Islet precursor cell (in vitro differentiated cells): ENCODE results near the gene BPIFB6.

ENCODE experiments used
- DNase-seq: peaks from one replicate; pipeline ENCODE4 v3.0.0-alpha.2; 2018

The BPIFB6 gene, protein sequence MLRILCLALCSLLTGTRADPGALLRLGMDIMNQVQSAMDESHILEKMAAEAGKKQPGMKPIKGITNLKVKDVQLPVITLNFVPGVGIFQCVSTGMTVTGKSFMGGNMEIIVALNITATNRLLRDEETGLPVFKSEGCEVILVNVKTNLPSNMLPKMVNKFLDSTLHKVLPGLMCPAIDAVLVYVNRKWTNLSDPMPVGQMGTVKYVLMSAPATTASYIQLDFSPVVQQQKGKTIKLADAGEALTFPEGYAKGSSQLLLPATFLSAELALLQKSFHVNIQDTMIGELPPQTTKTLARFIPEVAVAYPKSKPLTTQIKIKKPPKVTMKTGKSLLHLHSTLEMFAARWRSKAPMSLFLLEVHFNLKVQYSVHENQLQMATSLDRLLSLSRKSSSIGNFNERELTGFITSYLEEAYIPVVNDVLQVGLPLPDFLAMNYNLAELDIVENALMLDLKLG

GRCh38 chr20:33031531-33031930 is at the start of gene BPIFB6:
Gene BPIFB6 (plus strand): TSS chr20:33031648. CDS start chr20:33031648, 0 bp downstream.
- DNase-seq = no peak

GRCh38 chr20:32982617-32983458 is 48.6 kb upstream of the BPIFB6 start:
- no peak for DNase-seq

DNA sequence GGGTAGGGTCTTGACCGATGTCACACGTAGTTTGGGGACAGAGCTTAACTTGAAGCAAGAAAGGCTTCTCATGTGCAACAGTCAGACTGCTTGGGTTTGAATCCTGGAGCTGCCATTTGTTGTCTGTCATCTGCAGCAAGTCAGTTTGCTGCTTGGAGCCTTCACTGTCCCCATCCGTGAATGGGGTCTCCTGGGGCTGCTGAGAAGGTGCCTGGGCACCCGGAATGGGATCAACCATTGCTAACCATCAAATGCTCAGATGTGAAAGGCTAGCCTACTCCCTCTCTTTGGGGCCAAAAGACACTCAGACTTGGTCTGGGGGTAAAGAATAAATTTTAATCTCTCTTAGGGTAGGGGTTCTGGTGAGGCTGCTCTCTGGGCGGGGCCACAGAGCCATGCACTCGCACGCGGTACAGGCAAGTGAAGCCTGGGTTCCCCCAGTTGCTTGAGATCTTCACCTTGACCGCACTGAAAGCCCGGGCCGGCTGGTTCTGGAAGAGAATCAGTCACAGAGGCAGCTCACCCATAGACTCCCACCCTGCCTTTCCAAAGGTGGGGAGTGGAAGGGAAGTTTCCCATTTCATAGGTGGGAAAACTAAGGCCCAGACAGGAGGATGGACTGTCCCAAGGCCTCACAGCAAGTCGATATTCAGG is 47.9 kb upstream of the BPIFB6 start:
- DNase-seq = no peak

- DNase-seq = no peak
These were observed 47.3 kb upstream of the BPIFB6 start for GRCh38 chr20:32984196-32984595.

DNA sequence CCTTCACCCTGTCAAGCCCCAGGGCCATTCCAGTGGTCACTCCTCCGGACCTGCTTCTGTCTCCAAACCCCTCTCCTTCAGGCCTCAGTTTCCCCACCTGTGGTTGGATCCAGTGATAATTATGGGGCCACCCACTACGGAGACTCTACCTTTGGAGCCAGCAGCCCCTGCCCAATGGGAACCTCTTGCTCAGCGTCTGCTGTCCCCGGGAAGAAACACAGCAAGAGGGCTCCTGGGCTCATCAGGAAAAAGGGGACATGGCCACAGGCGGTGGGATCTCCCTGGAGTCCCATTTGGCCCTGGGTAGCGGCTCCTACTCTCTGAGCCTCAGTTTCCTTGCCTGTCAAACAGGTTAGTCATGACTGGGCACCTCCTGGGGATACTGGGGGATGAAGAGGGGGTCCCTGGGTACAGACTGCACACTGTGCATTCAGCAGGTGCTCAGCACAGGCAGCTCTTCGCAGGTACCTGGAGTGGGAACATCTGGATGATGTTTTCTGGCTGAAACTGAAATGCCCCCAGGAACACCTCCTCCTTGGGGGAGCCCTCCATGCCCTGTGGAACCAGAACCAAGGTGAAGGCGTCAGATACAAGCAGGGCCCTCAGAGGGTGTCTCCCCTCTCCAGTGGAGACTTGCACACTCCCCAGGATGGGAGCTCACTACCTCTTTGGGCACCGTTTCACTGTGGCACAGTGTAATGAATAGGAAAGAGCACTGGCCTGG is 46.7 kb upstream of the BPIFB6 start:
- no peak for DNase-seq

GRCh38 chr20:32985596-32985995 is 45.9 kb upstream of the BPIFB6 start:
- no peak for DNase-seq

- no peak for DNase-seq
These were observed 45.0 kb upstream of the BPIFB6 start for GRCh38 chr20:32986331-32986966.

- DNase-seq = no peak
These were observed 44.2 kb upstream of the BPIFB6 start for GRCh38 chr20:32987044-32987825.

- no peak for DNase-seq
These were observed 43.4 kb upstream of the BPIFB6 start for GRCh38 chr20:32988008-32988407.

- no peak for DNase-seq
These were observed 41.8 kb upstream of the BPIFB6 start for GRCh38 chr20:32989507-32990283.

- DNase-seq = no peak
These were observed 41.0 kb upstream of the BPIFB6 start for GRCh38 chr20:32990426-32990825.

DNA sequence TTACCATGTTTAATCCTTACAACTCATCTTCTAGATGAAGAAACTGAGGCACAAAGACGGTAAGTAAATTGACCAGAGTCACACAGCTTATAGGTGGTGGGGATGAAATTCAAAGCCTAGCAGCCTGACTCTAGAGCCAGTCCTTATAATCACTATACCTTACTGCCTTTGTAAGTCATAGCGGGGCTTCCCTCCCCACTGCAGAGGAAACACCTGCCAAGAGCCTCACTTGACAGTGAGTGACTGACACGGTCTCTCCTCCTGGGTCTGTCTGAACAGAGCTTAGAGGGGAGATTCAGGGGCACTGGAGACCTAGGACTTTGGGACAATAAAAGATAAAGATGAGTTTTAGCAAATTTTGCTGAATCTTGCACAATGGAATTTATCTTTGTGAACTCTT is 40.1 kb upstream of the BPIFB6 start:
- DNase-seq = no peak

DNA sequence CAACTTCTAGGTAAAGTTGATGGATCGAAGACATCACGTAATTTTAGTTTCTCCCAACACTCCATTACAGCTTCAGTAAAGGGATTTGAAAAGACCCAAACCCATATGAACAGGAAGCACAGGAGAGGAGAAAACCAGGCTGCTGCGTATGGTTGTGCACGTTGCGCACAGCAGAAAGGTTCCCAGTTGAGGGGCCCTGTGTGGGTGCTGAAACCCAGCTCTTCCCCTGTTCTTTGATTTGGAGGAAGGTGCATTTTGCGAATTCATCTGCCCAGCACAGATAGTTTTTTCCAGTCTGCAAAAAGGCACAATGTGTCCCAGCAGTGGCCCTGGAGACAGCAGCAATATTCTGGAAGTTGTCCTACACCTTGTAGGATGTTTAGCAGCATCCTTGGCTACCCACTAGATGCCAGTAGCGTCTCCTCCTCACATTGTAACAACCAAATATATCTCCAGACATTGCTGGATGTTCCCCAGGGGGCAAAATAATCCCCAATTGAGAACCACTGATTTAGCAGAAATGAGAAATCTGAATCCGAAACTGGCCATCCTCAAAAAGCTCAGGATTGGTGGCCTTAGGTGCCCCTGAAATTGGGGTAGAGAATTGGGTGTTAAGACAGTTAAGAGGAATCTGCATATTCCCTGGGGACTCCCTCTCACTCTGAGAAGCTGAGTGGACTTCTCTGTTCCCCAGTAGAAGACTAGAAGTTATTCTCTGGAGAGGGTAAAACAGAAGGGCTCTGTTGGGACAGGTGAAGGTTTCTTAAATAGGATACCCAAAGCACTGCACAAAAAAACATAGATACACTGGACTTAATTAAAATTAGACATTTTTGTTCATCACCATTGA is 39.4 kb upstream of the BPIFB6 start:
- DNase-seq = no peak

DNA sequence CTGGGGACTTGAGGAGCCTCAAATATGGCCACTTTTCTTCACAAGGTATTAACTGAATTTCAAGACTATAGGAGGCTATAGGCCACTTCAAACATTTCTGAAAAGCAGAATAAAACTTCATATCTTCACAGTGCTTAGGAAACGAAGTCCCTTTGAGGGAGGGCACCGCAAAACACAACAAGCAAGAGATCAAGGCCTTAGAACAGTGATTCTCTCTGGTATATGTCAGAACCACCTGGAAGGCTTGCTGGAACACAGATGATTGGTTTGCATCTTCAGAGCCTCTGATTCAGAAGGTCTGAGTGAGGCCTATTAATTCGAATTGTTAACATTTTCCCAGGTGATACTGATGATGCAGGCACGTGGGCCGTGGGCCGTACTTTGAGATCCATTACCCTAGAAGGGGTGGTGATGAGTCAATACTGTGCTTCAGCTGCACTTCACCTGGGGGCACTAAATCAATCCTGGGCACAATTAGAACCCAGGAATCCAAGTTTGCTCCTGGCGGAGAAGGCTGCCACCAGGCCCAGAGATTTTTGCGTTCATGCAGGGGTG is 37.9 kb upstream of the BPIFB6 start:
- DNase-seq = no peak

DNA sequence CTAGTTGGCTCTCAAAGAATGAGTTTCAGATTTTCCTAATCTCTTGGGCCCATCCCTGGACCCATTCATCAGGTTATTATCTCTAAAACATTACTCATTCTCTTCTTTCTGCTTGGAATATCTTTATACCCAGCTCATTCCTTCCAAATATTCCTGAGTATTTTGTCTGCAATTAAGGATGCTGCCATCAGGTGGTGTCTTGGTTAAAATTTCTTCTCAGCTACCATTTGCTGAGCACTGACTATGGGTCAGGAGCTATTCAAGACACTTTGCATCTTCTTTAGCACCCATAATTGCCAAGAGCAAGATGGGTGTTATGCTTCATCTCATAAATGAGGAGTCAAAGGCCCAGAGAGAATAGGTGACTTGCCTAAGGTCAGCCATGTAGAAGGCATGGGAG is 35.6 kb upstream of the BPIFB6 start:
- no peak for DNase-seq

DNA sequence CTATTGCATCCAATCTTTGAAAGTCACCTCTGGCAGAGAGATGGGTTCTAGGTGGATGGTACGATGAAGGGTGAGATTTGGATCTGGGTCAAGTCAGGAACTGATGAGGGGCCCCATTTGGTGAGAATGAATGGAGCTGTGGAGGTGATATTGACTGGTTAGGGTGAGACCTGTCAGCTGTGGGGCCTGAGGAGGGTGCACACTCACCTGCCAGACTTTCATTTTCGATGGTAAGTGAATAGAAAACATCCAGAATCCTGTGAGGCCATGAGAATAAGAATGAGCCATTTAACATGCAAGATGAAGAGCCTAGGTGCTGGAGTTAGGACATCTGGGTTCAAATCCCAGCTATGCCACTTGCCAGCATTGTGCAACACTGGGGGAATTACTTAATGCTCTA is 34.0 kb upstream of the BPIFB6 start:
- DNase-seq = no peak

- no peak for DNase-seq
These were observed 31.7 kb upstream of the BPIFB6 start for GRCh38 chr20:32999603-33000250.

- peak; percentile 68 for DNase-seq
These were observed 30.5 kb upstream of the BPIFB6 start for GRCh38 chr20:33000802-33001466.
